Spleen (tissue), 11 donors: ENCODE results near the gene TUBB4A. TPM values are rescaled to one million over a fixed set of nuclear protein-coding genes. Genes with fewer than 3 reads are reported as not detected.

ENCODE experiments used
- DNase-seq: peaks from one replicate; pipeline ENCODE4 v3.0.0-alpha.2; 2020
- H3K27ac ChIP-seq, 8 donors: fragments of 200-600 bp; sonication (generic) in 7 of 8; 1 replicate in 4 of 8; 2 replicates in 4 of 8; pipeline versions ENCODE4 v1.5.0 to v1.8.0; 2016 to 2021; ENCODE audit warnings: inconsistent platforms in 4 of 8, mild to moderate bottlenecking in 4 of 8, moderate library complexity in 1 of 8
- H3K27me3 ChIP-seq, 7 donors: fragments of 200-600 bp; sonication (generic) in 6 of 7; replicated peaks in 1 of 7; 1 replicate in 4 of 7; 2 replicates in 3 of 7; pipeline versions ENCODE4 v1.5.0 to v1.8.0; 2016 to 2021; ENCODE audit warnings: inconsistent platforms in 3 of 7, mild to moderate bottlenecking in 1 of 7
- H3K36me3 ChIP-seq, 6 donors: fragments of 200-600 bp; sonication (generic) in 5 of 6; 1 replicate in 4 of 6; 2 replicates in 2 of 6; pipeline versions ENCODE4 v1.5.0 to v1.8.0; 2016 to 2021; ENCODE audit warnings: inconsistent platforms in 2 of 6
- H3K4me1 ChIP-seq, 6 donors: fragments of 200-600 bp; sonication (generic) in 5 of 6; 1 replicate in 3 of 6; 2 replicates in 3 of 6; pipeline versions ENCODE4 v1.5.0 to v1.8.0; 2016 to 2021; ENCODE audit warnings: inconsistent platforms in 3 of 6
- H3K4me3 ChIP-seq, 8 donors: fragments of 200-600 bp; sonication (generic) in 7 of 8; 1 replicate in 4 of 8; 2 replicates in 4 of 8; pipeline versions ENCODE4 v1.5.0 to v1.8.0; 2016 to 2021; ENCODE audit warnings: inconsistent platforms in 4 of 8, mild to moderate bottlenecking in 4 of 8, moderate library complexity in 2 of 8
- H3K9me3 ChIP-seq, 8 donors: fragments of 200-600 bp; sonication (generic) in 7 of 8; 1 replicate in 4 of 8; 2 replicates in 4 of 8; pipeline versions ENCODE4 v1.5.0 to v1.8.0; 2016 to 2021; ENCODE audit warnings: inconsistent platforms in 4 of 8
- POLR2A ChIP-seq, 3 donors: fragments of 450-650 bp; IDR thresholded peaks; one replicate each; pipeline ENCODE4 v1.5.1; 2017; ENCODE audit warnings: antibody characterized with exemption in 3 of 3, mild to moderate bottlenecking in 1 of 3
- POLR2AphosphoS5 ChIP-seq, 3 donors: sonication (generic); formaldehyde crosslinking; IDR thresholded peaks; one replicate each; pipeline ENCODE4 v1.5.1; 2017; ENCODE audit warnings: antibody characterized with exemption in 3 of 3
- WGBS, 5 donors: extraction: QIAGEN DNeasy Blood & Tissue Kit in 3 of 5; methylation state at CpG; one replicate each; pipeline versions ENCODE4 v1.1.5 to v1.1.7; 2013 to 2018; 5-methylcytosine and 5-hydroxymethylcytosine counted together
- intact Hi-C: fragments of 100-400 bp; cut with DNase I; formaldehyde crosslinking; loops from one replicate; pipeline ENCODE4 v1.15.0; 2023; ENCODE audit warnings: low total_unique reads
- polyA plus RNA-seq, 3 donors: library from polyadenylated mRNA; stranded (reverse); fragments of 200-250 nt; gene quantifications; one replicate each; pipeline ENCODE4 v1.2.1, GENCODE V29; 2013
- total RNA-seq, 7 donors: library from RNA; depleted of rRNA in 3 of 7; stranded (reverse); fragments of >200 nt in 3 of 7; fragmentation: NEBNext Ultra II Directional in 4 of 7; extraction: Animal tissue kit (Norgen Biotek cat#: 25700) in 4 of 7; gene quantifications; one replicate each; pipeline versions ENCODE4 v1.1.0 to v1.2.1, GENCODE V29; 2016 to 2021
- TF ChIP-seq, protein P1 (sequence below), 11 experiments: fragments of 200-600 bp in 7 of 11; fragments of 450-650 bp in 4 of 11; sonication (generic) in 4 of 11; IDR thresholded peaks in 8 of 11; conservative IDR thresholded peaks in 3 of 11; 1 replicate in 7 of 11; 2 replicates in 4 of 11; pipeline versions ENCODE4 v1.4.0 to v1.8.0; 2016 to 2021; ENCODE audit warnings: antibody characterized with exemption in 11 of 11, inconsistent platforms in 4 of 11, mild to moderate bottlenecking in 1 of 11
- donor health status: healthy with polysubstance abuse.
- donor health status: DM: no; HTN: no; CAD: no; lungs with moderate emphysema.
- donor health status: DM: no; HTN: no; CAD: no.
- donor health status: Bipolar disorder and iron deficiency.
- donor health status: healthy.
- donor health status: DM: no; HTN: no; CAD: no.
- donor health status: DM: yes; HTN: yes; CAD: no.

The TUBB4A gene
- total and polyA plus RNA-seq, 10 donors, result 1.7 to 23.8 (median 15.8) TPM

- Histone ChIP-seq H3K4me3 (peak overlapping the region; percentile 55 to 86 (median 65)), H3K27me3 (no peaks in the 10 kb centered on the region), H3K9me3 (no peaks in the 10 kb centered on the region), H3K27ac (peak overlapping the region; percentile 73 to 92 (median 87)), H3K4me1 (peaks cover 16 to 58% (median 33%) of the 10 kb centered on the region in 6 donors), H3K36me3 (no peaks in the 10 kb centered on the region)
- TF ChIP-seq, protein P1, sequence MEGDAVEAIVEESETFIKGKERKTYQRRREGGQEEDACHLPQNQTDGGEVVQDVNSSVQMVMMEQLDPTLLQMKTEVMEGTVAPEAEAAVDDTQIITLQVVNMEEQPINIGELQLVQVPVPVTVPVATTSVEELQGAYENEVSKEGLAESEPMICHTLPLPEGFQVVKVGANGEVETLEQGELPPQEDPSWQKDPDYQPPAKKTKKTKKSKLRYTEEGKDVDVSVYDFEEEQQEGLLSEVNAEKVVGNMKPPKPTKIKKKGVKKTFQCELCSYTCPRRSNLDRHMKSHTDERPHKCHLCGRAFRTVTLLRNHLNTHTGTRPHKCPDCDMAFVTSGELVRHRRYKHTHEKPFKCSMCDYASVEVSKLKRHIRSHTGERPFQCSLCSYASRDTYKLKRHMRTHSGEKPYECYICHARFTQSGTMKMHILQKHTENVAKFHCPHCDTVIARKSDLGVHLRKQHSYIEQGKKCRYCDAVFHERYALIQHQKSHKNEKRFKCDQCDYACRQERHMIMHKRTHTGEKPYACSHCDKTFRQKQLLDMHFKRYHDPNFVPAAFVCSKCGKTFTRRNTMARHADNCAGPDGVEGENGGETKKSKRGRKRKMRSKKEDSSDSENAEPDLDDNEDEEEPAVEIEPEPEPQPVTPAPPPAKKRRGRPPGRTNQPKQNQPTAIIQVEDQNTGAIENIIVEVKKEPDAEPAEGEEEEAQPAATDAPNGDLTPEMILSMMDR (IDR thresholded peaks at IDR 0.05 in 8 of 11, conservative IDR thresholded peaks at IDR 0.05 in 3 of 11), result peak in 1 of 11 experiments; percentile 5
- TF ChIP-seq POLR2A (IDR thresholded peaks at IDR 0.05), result peak in 1 of 3 donors; percentile 46
- peak in 2 of 3 donors; percentile 32 to 75 for TF ChIP-seq POLR2AphosphoS5 (IDR thresholded peaks at IDR 0.05)
- WGBS, 5 donors, result 0 to 2% (median 1%) methylated on average over 24 to 26 of the region's 26 CpGs
- DNase-seq, result peak; percentile 96
- intact Hi-C loops, result loop anchor here (5.0 to 10.0 kb wide), 2 partner anchors 229 to 346 kb away; no protein-coding TSS in a partner anchor
Measured at GRCh38 chr19:6516018-6516658, 14.0 kb upstream of the TUBB4A start.

- Histone ChIP-seq H3K9me3 (no peaks in the 10 kb centered on the region), H3K4me1 (peaks cover 16 to 63% (median 33%) of the 10 kb centered on the region in 6 donors), H3K27me3 (no peaks in the 10 kb centered on the region), H3K27ac (peak overlapping the region in 3 of 8 donors; percentile 21 to 89 (median 87)), H3K36me3 (no peaks in the 10 kb centered on the region), H3K4me3 (no peak overlapping the region)
- DNase-seq, result no peak
- WGBS, 5 donors, result 72 to 88% (median 84%) methylated on average over 12 to 15 of the region's 15 CpGs
- intact Hi-C loops, result loop anchor here (5.0 to 10.0 kb wide), 2 partner anchors 230 to 347 kb away; no protein-coding TSS in a partner anchor
- no peak for TF ChIP-seq POLR2A (IDR thresholded peaks at IDR 0.05)
- no peak for TF ChIP-seq POLR2AphosphoS5 (IDR thresholded peaks at IDR 0.05)
- TF ChIP-seq, protein P1 (IDR thresholded peaks at IDR 0.05 in 8 of 11, conservative IDR thresholded peaks at IDR 0.05 in 3 of 11), result no peak
Measured at GRCh38 chr19:6514926-6515544, 12.9 kb upstream of the TUBB4A start.

- 65 to 79% (median 75%) methylated on average over 9 of the region's 9 CpGs for WGBS, 5 donors
- TF ChIP-seq POLR2A (IDR thresholded peaks at IDR 0.05) (no peak), POLR2AphosphoS5 (IDR thresholded peaks at IDR 0.05) (no peak)
- TF ChIP-seq, protein P1 (IDR thresholded peaks at IDR 0.05 in 8 of 11, conservative IDR thresholded peaks at IDR 0.05 in 3 of 11), result no peak
- no peak overlapping the region for H3K27ac ChIP-seq
- H3K4me3 ChIP-seq, result no peak overlapping the region
- H3K27me3 ChIP-seq, result no peaks in the 10 kb centered on the region
- intact Hi-C loops, result loop anchor here (10.0 kb wide), 1 partner anchor 231 kb away; no protein-coding TSS in a partner anchor
- peaks cover 16 to 57% (median 29%) of the 10 kb centered on the region in 6 donors for H3K4me1 ChIP-seq
- no peaks in the 10 kb centered on the region for H3K9me3 ChIP-seq
- H3K36me3 ChIP-seq, result no peaks in the 10 kb centered on the region
- DNase-seq, result no peak
Measured at GRCh38 chr19:6514089-6514488, 12.0 kb upstream of the TUBB4A start.

DNA sequence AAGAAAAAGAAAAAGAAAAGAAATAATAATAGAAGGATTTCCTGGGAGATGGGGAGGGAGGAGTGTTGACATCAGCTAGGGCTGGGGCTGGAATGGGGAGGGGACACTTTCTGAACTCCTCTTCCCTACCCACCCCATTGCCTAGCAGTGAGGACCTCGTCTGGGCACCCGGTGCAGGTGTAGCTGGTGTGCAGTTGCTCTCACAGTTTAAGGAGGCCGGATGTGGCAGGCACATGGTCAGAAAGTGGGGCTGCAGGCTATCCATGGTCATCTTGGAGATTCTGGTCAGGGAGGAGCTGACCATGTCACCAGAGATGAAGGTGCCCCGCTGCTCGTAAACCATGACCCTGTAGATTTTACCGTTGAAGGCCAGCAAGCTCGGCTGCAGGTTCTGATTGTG is 8.5 kb upstream of the TUBB4A start:
- 53 to 90% (median 78%) methylated on average over 7 of the region's 7 CpGs for WGBS, 5 donors
- intact Hi-C loops, result loop anchor here (10.0 kb wide), 1 partner anchor 234 kb away; no protein-coding TSS in a partner anchor
- no peak for TF ChIP-seq POLR2A (IDR thresholded peaks at IDR 0.05)
- TF ChIP-seq, protein P1 (IDR thresholded peaks at IDR 0.05 in 8 of 11, conservative IDR thresholded peaks at IDR 0.05 in 3 of 11), result no peak
- TF ChIP-seq POLR2AphosphoS5 (IDR thresholded peaks at IDR 0.05), result no peak

More for the DNA sequence above, 8.5 kb upstream of the TUBB4A start:
- no peak for DNase-seq
- no peaks in the 10 kb centered on the region for H3K27me3 ChIP-seq
- H3K4me1 ChIP-seq, result peaks cover 0 to 28% (median 0%) of the 10 kb centered on the region in 6 donors
- H3K36me3 ChIP-seq, result no peaks in the 10 kb centered on the region
- peak overlapping the region in 7 of 8 donors; percentile 67 to 89 (median 82) for H3K27ac ChIP-seq
- H3K9me3 ChIP-seq, result no peaks in the 10 kb centered on the region
- no peak overlapping the region for H3K4me3 ChIP-seq
